IPS-15b (cell line): ENCODE results near the gene PAK6.

Source experiments
- H3K27me3 ChIP-seq: one replicate; pipeline ENCODE4 v1.6.1; 2013; ENCODE audit warnings: low read length; ENCODE audit not compliant: control insufficient read depth, insufficient read depth
- H3K36me3 ChIP-seq: one replicate; pipeline ENCODE4 v1.6.1; 2013; ENCODE audit warnings: low read length; ENCODE audit not compliant: control insufficient read depth, insufficient read depth
- H3K4me1 ChIP-seq: one replicate; pipeline ENCODE4 v1.6.1; 2013; ENCODE audit warnings: mild to moderate bottlenecking, low read length; ENCODE audit not compliant: control insufficient read depth, insufficient read depth
- H3K4me3 ChIP-seq: one replicate; pipeline ENCODE4 v1.5.1; 2013; ENCODE audit warnings: low read depth, low read length
- H3K9ac ChIP-seq: one replicate; pipeline ENCODE4 v1.6.1; 2013; ENCODE audit warnings: low read depth, mild to moderate bottlenecking, low read length
- H3K9me3 ChIP-seq: one replicate; pipeline ENCODE4 v1.6.1; 2013; ENCODE audit warnings: mild to moderate bottlenecking, low read length; ENCODE audit not compliant: control insufficient read depth, insufficient read depth

Gene PAK6

GRCh38 chr15:40229956-40230355, 8.9 kb upstream of the PAK6 start:
- Histone ChIP-seq H3K27me3 (no peaks in the 10 kb centered on the region), H3K4me1 (no peaks in the 10 kb centered on the region), H3K9me3 (no peaks in the 10 kb centered on the region), H3K36me3 (peaks cover 10% of the 10 kb centered on the region), H3K4me3 (no peak overlapping the region), H3K9ac (no peak overlapping the region)

- Histone ChIP-seq H3K9ac (no peak overlapping the region), H3K4me3 (no peak overlapping the region), H3K27me3 (no peaks in the 10 kb centered on the region), H3K36me3 (peaks cover 7% of the 10 kb centered on the region), H3K9me3 (no peaks in the 10 kb centered on the region), H3K4me1 (no peaks in the 10 kb centered on the region)
Measured at GRCh38 chr15:40232625-40233070, 6.2 kb upstream of the PAK6 start.

GRCh38 chr15:40233727-40234577, 4.9 kb upstream of the PAK6 start:
- Histone ChIP-seq H3K4me1 (no peaks in the 10 kb centered on the region), H3K4me3 (no peak overlapping the region), H3K9ac (no peak overlapping the region), H3K27me3 (peaks cover 2% of the 10 kb centered on the region), H3K36me3 (peaks cover 7% of the 10 kb centered on the region), H3K9me3 (no peaks in the 10 kb centered on the region)

GRCh38 chr15:40234783-40235182, 4.1 kb upstream of the PAK6 start:
- Histone ChIP-seq H3K4me3 (no peak overlapping the region), H3K9me3 (no peaks in the 10 kb centered on the region), H3K9ac (no peak overlapping the region), H3K27me3 (peaks cover 2% of the 10 kb centered on the region), H3K4me1 (peaks cover 4% of the 10 kb centered on the region), H3K36me3 (peaks cover 2% of the 10 kb centered on the region)

GRCh38 chr15:40235201-40235885, 3.5 kb upstream of the PAK6 start:
- Histone ChIP-seq H3K9ac (no peak overlapping the region), H3K4me1 (peaks cover 4% of the 10 kb centered on the region), H3K36me3 (peaks cover 2% of the 10 kb centered on the region), H3K9me3 (no peaks in the 10 kb centered on the region), H3K4me3 (no peak overlapping the region), H3K27me3 (peaks cover 2% of the 10 kb centered on the region)

GRCh38 chr15:40239404-40239692, 485 bp downstream of the PAK6 start:
- no peaks in the 10 kb centered on the region for H3K9me3 ChIP-seq
- H3K4me3 ChIP-seq = peak overlapping the region; percentile 30
- no peak overlapping the region for H3K9ac ChIP-seq

GRCh38 chr15:40239693-40240618, 1.1 kb downstream of the PAK6 start:
- peak overlapping the region; percentile 30 for H3K4me3 ChIP-seq
- H3K4me1 ChIP-seq = peaks cover 4% of the 10 kb centered on the region
- peaks cover 2% of the 10 kb centered on the region for H3K27me3 ChIP-seq
- H3K9ac ChIP-seq = peak overlapping the region; percentile 37
- no peaks in the 10 kb centered on the region for H3K9me3 ChIP-seq
- H3K36me3 ChIP-seq = no peaks in the 10 kb centered on the region

More at GRCh38 chr15:40239404-40239692, 485 bp downstream of the PAK6 start:
- Histone ChIP-seq H3K36me3 (no peaks in the 10 kb centered on the region), H3K4me1 (peaks cover 4% of the 10 kb centered on the region), H3K27me3 (peaks cover 2% of the 10 kb centered on the region)

GRCh38 chr15:40240619-40241221, 1.9 kb downstream of the PAK6 start:
- H3K36me3 ChIP-seq = no peaks in the 10 kb centered on the region
- peaks cover 2% of the 10 kb centered on the region for H3K27me3 ChIP-seq
- H3K9ac ChIP-seq = no peak overlapping the region
- H3K4me3 ChIP-seq = no peak overlapping the region
- H3K4me1 ChIP-seq = peaks cover 4% of the 10 kb centered on the region
- no peaks in the 10 kb centered on the region for H3K9me3 ChIP-seq

- Histone ChIP-seq H3K9ac (no peak overlapping the region), H3K9me3 (no peaks in the 10 kb centered on the region), H3K4me3 (no peak overlapping the region), H3K36me3 (no peaks in the 10 kb centered on the region), H3K4me1 (peaks cover 4% of the 10 kb centered on the region), H3K27me3 (peaks cover 2% of the 10 kb centered on the region)
Measured at GRCh38 chr15:40241269-40242212, 2.7 kb downstream of the PAK6 start.

- Histone ChIP-seq H3K9me3 (no peaks in the 10 kb centered on the region), H3K36me3 (no peaks in the 10 kb centered on the region), H3K9ac (no peak overlapping the region), H3K4me1 (peaks cover 4% of the 10 kb centered on the region), H3K4me3 (no peak overlapping the region), H3K27me3 (peaks cover 2% of the 10 kb centered on the region)
Measured at GRCh38 chr15:40242213-40242599, 3.3 kb downstream of the PAK6 start.
